Pons (tissue), 1 donor: ENCODE data around the gene NUP210.
"Not testable (repeated sequence)": the region's sequence is repeated elsewhere in the genome, so short reads cannot be mapped to it uniquely, and the experiment has no call there.

Experiments used
- DNase-seq: peaks from one replicate; pipeline ENCODE4 v3.0.0-alpha.2; 2016; ENCODE audit warnings: low spot score

NUP210 gene

DNA sequence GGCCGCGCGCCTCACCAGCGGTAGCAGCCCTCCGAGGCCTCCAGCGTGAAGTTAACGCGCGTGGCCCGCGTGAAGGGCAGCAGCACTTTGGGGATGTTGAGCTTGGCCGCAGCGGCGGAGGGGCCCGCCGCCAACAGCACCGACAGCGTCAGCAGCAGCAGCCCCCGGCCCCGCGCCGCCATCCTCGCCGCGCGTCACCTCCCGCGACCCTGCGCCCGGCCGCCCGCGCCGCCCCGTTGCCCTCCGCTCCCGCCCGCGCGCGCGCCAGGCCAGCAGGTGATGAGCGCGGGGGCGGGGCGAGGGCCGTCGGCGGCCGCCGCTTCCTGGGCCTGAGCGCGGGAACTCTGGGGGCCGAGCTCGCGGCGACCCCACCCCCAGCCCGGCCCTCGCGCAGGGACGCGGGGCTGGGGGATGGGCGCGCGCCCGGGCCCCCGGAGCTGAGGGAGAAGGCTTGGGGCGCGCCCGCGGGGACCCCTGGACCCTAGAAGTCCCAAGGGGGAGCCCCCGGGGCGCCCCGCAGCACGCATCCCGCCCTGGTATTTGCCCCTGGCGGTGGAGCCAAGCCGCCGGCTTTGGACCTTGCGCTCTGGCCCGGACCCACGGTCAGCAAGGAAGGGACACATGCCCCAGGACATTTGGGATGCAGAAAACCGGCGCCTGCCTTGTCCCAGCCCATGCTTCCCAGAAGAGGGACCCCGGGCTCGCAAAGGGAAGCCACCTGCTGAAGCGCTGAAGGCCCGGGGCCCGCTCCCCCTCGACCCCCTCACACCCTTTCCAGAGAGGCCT lies at the start of gene NUP210:
Gene NUP210 (minus strand): TSS at position 278 of the 786 bp plus-strand sequence. CDS start 96 bp downstream, at position 182.
- no peak for DNase-seq

GRCh38 chr3:13466781-13467180 lies 46.7 kb upstream of the NUP210 start:
- DNase-seq = no peak

DNA sequence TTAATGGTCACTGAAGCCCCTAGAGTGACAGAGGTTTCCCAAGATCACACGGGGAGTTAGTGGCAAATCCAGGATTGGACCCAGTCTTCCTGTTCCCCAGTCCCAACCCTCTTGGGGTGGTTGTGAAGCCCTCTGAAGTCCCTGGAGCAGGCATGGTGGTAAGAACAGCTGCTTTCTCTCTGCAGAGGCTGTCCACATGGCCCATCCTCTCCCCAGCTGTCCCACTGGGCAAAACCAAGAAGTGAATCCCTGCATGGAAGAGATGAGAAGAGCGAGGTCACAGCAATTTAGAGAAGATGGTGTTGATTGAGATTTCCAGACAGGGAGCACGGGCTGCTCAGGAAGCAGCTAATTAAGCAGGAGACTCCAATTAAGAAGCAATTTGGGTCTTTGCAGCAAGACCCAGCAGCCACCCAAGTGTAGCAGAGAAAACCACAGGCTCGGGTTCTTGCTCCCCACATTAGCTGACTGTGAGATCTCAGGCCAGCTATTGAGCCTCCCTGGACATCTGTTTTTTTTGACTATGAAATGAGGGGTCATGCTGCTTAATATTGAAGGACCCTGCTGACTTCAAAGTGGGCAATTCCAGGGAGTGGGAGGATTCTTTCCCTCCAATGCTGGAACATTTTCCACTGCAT lies 45.2 kb upstream of the NUP210 start:
- DNase-seq = no peak

DNA sequence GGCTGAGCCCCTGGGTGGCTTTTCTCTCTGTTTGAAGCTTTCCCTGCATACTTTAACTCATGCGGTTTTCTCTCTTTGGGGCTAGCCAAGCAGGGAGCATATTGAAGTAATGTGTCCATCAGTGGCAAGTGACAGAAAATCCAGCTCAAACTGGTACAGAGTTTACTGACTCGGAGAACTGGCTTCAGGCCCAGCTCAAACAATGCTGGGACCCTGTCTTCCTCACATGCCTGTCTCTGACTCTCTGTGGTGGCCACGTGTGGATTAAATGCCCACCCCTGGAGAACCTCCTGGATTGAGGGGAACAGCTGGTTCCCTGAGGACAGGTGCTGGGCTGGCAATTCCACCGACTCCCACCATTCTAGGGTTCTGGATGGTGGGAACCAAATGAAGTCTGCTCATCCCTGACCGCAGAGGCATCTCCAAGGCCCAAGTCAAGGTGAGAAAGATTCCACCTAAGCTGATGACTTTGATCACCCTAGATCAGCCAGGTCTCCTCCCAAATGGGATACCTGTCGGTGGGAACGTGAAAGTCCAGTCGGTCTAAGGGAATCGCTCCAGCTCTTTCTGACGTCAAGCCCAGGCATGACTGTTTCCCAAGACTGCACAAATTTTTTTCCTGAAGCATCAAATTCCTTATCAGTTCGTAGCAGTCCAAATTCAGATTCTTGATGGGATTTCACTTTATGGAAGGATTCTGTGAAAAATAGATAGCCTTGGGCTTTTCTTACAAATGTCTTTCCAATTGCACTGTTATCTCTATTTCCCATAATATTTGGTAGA lies 43.7 kb upstream of the NUP210 start:
- peak; percentile 81 for DNase-seq

DNA sequence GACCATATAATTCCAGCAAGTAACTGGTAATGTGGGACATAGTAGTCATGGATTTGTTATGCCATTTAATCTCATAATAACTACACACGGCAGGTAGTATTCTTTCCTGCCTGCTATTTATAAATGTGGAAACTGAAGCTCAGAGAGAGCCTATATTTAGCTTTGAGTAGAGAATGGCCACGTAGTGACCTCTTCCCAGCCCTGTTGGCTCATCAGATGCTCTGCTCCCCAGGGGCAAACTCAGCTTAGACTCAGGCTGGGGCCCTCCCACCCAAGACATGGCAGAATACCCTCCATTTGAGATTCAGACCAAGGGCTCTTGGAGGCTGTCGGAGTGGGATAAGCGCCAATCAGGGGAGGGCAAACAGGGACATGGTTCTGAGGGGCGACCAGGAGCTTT lies 42.7 kb upstream of the NUP210 start:
- no peak for DNase-seq

DNA sequence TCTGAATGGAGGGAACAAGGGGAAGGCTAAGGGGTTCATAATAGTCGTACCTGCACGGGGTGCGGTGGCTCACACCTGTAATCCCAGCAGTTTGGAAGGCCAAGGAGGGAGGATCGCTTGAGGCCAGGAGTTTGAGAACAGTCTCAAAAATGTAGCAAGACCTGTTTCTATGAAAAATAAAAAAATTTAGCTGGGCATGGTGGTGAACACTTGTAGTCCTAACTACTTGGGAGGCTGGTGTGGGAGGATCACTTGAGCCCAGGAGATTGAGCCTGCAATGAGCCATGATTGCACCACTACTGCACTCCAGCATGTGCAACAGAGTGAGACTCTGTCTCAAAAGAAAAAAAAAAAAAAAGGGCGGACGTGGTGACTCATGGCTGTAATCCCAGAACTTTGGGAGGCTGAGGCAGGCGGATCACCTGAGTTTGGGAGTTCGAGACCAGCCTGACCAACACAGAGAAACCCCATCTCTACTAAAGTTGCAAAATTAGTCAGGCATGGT lies 42.1 kb upstream of the NUP210 start:
- DNase-seq = no peak

DNA sequence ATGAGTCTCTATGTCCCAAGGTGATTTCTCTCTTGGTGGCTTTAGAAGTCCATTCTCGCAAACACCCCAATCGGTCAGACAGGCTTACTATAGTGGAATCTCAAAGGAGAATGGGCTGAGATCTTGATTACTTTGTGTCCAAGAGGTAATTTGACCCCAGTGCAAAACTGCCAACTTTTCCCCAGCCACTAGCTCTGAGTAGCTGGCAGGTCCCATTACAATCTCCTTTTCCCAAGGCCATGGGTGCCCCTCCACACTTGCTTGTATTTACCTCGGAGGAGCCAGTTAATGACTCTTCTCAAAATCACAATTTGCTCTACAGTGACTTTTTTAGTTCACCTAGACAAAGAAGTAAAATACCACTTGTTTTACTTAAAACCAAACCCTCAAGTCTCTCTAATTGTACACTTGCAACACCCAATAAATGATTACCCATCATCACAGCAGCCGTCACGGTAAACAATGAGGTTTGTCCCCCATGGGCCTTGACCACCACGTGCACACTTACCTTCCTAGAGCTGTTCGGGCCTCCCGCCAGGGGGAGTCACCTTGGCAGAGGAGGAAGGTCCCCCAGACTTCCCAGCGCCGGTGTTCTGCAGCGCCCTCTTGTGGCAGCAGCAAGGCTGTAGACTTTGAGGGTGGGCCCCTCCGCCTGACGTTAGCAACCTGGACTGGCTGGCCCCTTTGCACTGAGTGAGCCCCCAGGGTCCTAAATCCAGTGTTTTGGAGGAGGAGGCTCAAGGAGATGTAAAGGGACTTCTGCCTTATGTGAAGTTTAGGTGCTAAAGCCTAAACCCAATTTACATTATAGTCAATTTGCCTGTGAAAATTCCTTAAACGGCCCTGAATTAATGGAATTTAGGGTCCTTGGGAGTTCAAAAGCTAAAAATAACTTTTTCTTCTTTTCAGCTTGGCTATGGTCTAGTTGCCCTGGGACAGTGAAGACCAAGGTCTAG lies 41.3 kb upstream of the NUP210 start:
- no peak for DNase-seq

- DNase-seq = no peak
These were observed 40.2 kb upstream of the NUP210 start for GRCh38 chr3:13460341-13460736.

DNA sequence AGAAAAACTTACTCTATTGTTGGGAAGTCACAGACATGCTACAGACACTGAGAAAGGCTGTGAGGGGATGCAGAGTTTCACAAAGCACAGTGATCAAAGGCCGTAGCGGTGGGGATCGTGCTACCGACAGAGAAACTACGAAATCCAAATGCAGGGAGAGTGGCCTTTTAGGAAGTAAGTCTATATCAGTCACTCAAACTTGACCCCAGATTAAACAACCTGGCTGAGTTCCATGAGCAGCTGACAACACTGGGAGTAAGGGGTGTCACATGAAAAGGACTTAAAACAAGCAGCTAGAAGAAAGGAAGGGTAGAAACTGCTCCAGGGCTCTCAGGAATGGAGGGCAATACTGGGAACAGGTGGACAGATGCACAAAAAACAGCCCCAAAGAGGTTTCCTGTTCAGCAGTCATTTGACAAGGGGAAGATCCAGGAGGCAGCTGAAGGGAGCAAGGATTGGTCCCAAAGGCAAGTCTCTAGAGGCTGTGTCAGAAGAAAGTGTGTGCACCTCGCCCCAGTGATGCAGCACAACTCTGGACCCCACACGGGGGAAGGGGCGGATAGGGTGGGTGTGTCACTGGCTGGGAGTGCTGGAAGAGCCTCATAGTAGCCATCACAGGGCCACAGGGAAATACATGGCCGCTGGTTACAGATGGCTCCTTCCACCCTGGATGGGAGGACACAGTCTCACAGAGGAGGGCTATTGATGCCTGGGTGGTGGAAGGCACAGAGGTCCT lies 39.7 kb upstream of the NUP210 start:
- DNase-seq = no peak

DNA sequence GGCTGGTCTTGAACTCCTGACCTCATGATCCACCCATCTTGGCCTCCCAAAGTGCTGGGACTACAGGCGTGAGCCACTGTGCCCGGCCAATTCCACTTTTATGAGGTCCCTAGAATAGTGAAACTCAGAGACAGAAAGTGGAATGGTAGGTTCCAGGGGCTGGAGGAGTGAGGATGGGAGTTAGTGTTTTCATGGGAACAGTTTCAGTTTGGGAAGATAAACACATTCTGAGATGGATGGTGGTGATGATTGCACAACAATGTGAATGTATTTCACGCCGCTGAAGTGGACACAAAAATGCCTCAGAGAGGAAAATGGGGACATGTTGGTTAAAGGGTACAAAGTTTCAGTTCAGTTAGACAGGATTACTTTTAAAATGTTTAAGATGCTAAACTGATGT lies 37.5 kb upstream of the NUP210 start:
- DNase-seq = no peak

- no peak for DNase-seq
These were observed 35.5 kb upstream of the NUP210 start for GRCh38 chr3:13455644-13456043.

- peak; percentile 94 for DNase-seq
These were observed 32.6 kb upstream of the NUP210 start for GRCh38 chr3:13452490-13453335.

DNA sequence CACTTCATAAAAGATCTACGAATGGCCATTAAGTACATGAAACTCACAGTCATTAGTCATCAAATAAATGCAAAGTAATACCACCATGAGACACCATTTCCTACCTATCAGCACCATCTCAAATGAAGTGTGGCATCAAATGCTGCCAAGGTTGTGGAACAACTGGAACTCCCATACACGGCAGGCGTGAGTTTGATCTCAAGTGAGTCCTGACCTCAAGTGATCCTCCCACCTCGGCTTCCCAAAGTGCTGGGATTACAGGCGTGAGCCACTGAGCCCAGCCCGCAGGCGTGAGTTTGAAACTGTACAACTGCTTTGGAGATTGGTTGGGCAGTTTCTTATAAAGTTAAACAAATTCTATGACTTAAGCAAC lies 31.2 kb upstream of the NUP210 start:
- no peak for DNase-seq

GRCh38 chr3:13442882-13443281 lies 22.8 kb upstream of the NUP210 start:
- DNase-seq = not testable (repeated sequence)

DNA sequence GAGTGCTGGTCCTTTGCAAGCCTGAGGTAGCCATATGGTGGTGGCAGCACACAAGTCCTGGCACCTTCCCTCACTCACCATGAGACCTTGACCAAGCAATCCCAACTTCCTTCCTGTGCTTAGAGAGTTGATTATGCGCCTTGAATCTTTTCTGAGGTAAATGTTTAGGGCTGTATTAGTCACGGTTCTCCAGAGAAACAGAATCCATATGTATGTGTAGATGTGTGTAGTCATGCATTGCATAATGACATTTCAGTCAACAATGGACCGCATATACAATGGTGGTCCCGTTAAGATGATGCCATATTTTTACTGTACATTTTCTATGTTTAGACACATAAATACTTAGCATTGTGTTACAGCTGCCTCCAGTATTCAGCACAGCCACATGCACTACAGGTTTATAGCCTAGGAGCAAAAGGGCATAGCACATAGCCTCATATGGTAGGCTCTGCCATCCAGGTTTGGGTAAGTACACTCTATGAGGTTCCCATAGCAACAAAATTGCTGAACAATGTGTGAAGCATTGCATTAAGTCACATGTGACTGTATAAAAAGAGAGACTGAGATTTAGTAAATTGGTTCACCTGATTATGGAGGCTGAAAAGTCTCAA lies 20.2 kb upstream of the NUP210 start:
- no peak for DNase-seq

DNA sequence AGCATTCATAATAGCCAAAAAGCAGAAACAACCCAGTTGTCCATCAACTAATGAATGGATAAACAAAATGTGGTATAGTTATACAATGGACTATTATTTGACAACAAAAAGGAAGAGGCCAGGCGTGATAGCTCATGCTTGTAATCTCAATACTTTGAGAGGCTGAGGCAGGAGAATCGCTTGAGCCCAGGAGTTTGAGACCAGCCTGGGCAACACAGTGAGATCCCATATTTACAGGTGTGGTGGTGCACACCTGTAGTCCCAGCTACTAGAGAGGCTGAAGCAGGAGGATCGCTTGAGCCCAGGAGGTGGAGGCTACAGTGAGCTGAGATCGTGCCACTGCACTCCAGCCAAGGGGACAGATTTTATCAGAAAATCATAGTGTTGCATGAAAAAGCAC lies 16.1 kb upstream of the NUP210 start:
- DNase-seq = not testable (repeated sequence)

DNA sequence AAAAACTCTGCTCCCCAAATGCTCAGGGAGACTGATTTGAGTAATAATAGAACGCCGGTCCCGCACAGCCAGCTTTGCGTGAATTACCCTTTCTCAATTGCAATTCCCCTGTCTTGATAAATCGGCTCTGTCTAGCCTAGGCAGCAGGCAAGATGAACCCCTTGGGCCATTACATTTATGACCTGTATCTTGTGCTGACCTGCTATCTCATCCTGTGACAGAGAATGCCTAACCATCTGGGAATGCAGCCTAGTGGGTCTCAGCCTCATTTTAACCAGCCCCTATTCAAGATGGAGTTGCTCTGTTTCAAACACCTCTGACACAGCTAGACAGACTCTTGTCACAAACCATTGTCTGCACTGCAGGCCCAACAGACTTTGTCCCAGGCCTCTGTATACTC lies 13.8 kb upstream of the NUP210 start:
- no peak for DNase-seq

GRCh38 chr3:13432093-13432492 lies 12.0 kb upstream of the NUP210 start:
- no peak for DNase-seq

GRCh38 chr3:13430411-13430875 lies 10.3 kb upstream of the NUP210 start:
- DNase-seq = not testable (repeated sequence)
